ENCODE measurements around the gene CCNDBP1. TPM values are rescaled to one million over a fixed set of nuclear protein-coding genes. Genes with fewer than 3 reads are reported as not detected.

Gene CCNDBP1
- total and polyA plus RNA-seq, 2 experiments from 2014 or later, result 23.9 to 33.5 TPM

GRCh38 chr15:43246261-43246774 is 61.1 kb downstream of the CCNDBP1 start (continued):
- TF ChIP-seq ETS1 (IDR thresholded peaks at IDR 0.05), result no peak
- no peak for TF ChIP-seq JUNB (IDR thresholded peaks at IDR 0.05; ENCODE audit: unreplicated experiment)

Other genes with a start within 250 kb of the CCNDBP1 start
- 16.2 and 19.6 TPM in 2 replicates for gene UBR1, start 79.4 kb upstream of the CCNDBP1 start, total RNA-seq (2014; rRNA removed; shearing (Covaris generic))
- gene UBR1, start 79.4 kb upstream of the CCNDBP1 start, polyA plus RNA-seq (2016; fragmentation: Nextera tagmentation; extraction: Ambion mirVana), result 12.4 and 17.2 TPM in 2 replicates
- gene TMEM62, start 51.8 kb upstream of the CCNDBP1 start, total RNA-seq (2014; rRNA removed; shearing (Covaris generic)), result 14.3 and 16.5 TPM in 2 replicates
- 2.2 and 3.4 TPM in 2 replicates for gene TMEM62, start 51.8 kb upstream of the CCNDBP1 start, polyA plus RNA-seq (2016; fragmentation: Nextera tagmentation; extraction: Ambion mirVana)
- not detected in 2 replicates for gene EPB42, start 35.6 kb downstream of the CCNDBP1 start, total RNA-seq (2014; rRNA removed; shearing (Covaris generic))
- gene EPB42, start 35.6 kb downstream of the CCNDBP1 start, polyA plus RNA-seq (2016; fragmentation: Nextera tagmentation; extraction: Ambion mirVana), result not detected in 2 replicates
- not detected in 2 replicates for gene TGM5, start 81.5 kb downstream of the CCNDBP1 start, total RNA-seq (2014; rRNA removed; shearing (Covaris generic))
- gene TGM5, start 81.5 kb downstream of the CCNDBP1 start, polyA plus RNA-seq (2016; fragmentation: Nextera tagmentation; extraction: Ambion mirVana), result not detected in 2 replicates
- gene TGM7, start 116.9 kb downstream of the CCNDBP1 start, total RNA-seq (2014; rRNA removed; shearing (Covaris generic)), result not detected in 2 replicates
- 0.08 and 0.35 TPM in 2 replicates for gene TGM7, start 116.9 kb downstream of the CCNDBP1 start, polyA plus RNA-seq (2016; fragmentation: Nextera tagmentation; extraction: Ambion mirVana)
- gene LCMT2, start 145.2 kb downstream of the CCNDBP1 start, total RNA-seq (2014; rRNA removed; shearing (Covaris generic)), result 6.0 and 7.1 TPM in 2 replicates
- gene LCMT2, start 145.2 kb downstream of the CCNDBP1 start, polyA plus RNA-seq (2016; fragmentation: Nextera tagmentation; extraction: Ambion mirVana), result 2.3 and 2.6 TPM in 2 replicates
- 40.5 and 48.3 TPM in 2 replicates for gene ZSCAN29, start 185.6 kb downstream of the CCNDBP1 start, total RNA-seq (2014; rRNA removed; shearing (Covaris generic))
- gene ZSCAN29, start 185.6 kb downstream of the CCNDBP1 start, polyA plus RNA-seq (2016; fragmentation: Nextera tagmentation; extraction: Ambion mirVana), result 13.7 and 15.3 TPM in 2 replicates
- 11.4 and 18.0 TPM in 2 replicates for gene TUBGCP4, start 185.7 kb downstream of the CCNDBP1 start, total RNA-seq (2014; rRNA removed; shearing (Covaris generic))
- gene TUBGCP4, start 185.7 kb downstream of the CCNDBP1 start, polyA plus RNA-seq (2016; fragmentation: Nextera tagmentation; extraction: Ambion mirVana), result 7.6 and 10.6 TPM in 2 replicates